NCI-H524 treated with DMSO at 0.1 percent for 48 hours (cell line): ENCODE measurements around the gene LGR5.
"Not testable (repeated sequence)": the region's sequence is repeated elsewhere in the genome, so short reads cannot be mapped to it uniquely, and the experiment has no call there.

Experiments used
- DNase-seq: peaks from one replicate; lab custom pipeline; 2025; lab: John Stamatoyannopoulos, UW

LGR5 gene

GRCh38 chr12:71474791-71475190 is 35.2 kb downstream of the LGR5 start:
- DNase-seq = no peak

GRCh38 chr12:71475280-71475679 is 35.7 kb downstream of the LGR5 start:
- DNase-seq = no peak

- DNase-seq = no peak
These were observed 36.9 kb downstream of the LGR5 start for GRCh38 chr12:71476513-71476912.

GRCh38 chr12:71477609-71478008 is 38.0 kb downstream of the LGR5 start:
- no peak for DNase-seq

- DNase-seq = no peak
These were observed 38.7 kb downstream of the LGR5 start for GRCh38 chr12:71478270-71478669.

GRCh38 chr12:71484272-71484905 is 44.8 kb downstream of the LGR5 start:
- DNase-seq = no peak

GRCh38 chr12:71490844-71491243 is 51.2 kb downstream of the LGR5 start:
- DNase-seq = not testable (repeated sequence)

GRCh38 chr12:71492604-71493003 is 53.0 kb downstream of the LGR5 start:
- DNase-seq = no peak

- DNase-seq = no peak
These were observed 60.2 kb downstream of the LGR5 start for GRCh38 chr12:71499834-71500233.

GRCh38 chr12:71503579-71504391 is 64.2 kb downstream of the LGR5 start:
- no peak for DNase-seq

- DNase-seq = no peak
These were observed 64.9 kb downstream of the LGR5 start for GRCh38 chr12:71504476-71504875.

- DNase-seq = no peak
These were observed 70.1 kb downstream of the LGR5 start for GRCh38 chr12:71509705-71510104.

- no peak for DNase-seq
These were observed 77.7 kb downstream of the LGR5 start for GRCh38 chr12:71517145-71517846.

GRCh38 chr12:71521125-71521524 is 81.5 kb downstream of the LGR5 start:
- DNase-seq = no peak

GRCh38 chr12:71524626-71525025 is 85.0 kb downstream of the LGR5 start:
- no peak for DNase-seq

- DNase-seq = no peak
These were observed 94.1 kb downstream of the LGR5 start for GRCh38 chr12:71533703-71534102.

GRCh38 chr12:71536279-71536938 is 96.8 kb downstream of the LGR5 start:
- no peak for DNase-seq

- no peak for DNase-seq
These were observed 97.5 kb downstream of the LGR5 start for GRCh38 chr12:71536939-71537622.

- DNase-seq = no peak
These were observed 99.2 kb downstream of the LGR5 start for GRCh38 chr12:71538807-71539206.

- no peak for DNase-seq
These were observed 102.0 kb downstream of the LGR5 start for GRCh38 chr12:71541583-71541982.

GRCh38 chr12:71546322-71546861 is 106.8 kb downstream of the LGR5 start:
- DNase-seq = no peak

GRCh38 chr12:71548893-71549292 is 109.3 kb downstream of the LGR5 start:
- no peak for DNase-seq
